ELF-1 (cell line): Measurements from ENCODE around the gene TBCD.
A peak's percentile ranks its signal among the peaks of the same experiment; 100 is the strongest.

Experiments
- DNase-seq: peaks from one replicate; pipeline ENCODE4 v3.0.0-alpha.2; 2016; ENCODE audit warnings: low read depth, low spot score

Gene TBCD

DNA sequence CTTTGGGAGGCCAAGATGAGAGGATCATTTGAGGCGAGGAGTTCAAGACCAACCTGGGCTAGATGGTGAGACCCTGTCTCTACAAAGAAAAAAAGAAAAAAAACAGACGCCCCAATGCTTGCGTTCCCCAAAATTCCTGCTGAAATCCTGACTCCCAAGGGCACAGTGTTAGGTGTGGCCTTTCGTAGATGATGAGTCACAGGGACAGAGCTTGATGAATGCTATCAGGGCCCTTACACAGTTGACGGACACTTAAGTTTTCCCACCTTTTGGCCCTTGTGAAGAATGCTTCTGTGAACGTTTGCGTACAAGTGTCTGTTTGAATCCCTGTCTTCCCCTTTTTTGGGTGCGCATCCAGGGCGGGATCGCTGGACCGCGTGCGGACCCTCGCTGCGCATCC, 104.5 kb downstream of the TBCD start:
- DNase-seq: no peak

DNA sequence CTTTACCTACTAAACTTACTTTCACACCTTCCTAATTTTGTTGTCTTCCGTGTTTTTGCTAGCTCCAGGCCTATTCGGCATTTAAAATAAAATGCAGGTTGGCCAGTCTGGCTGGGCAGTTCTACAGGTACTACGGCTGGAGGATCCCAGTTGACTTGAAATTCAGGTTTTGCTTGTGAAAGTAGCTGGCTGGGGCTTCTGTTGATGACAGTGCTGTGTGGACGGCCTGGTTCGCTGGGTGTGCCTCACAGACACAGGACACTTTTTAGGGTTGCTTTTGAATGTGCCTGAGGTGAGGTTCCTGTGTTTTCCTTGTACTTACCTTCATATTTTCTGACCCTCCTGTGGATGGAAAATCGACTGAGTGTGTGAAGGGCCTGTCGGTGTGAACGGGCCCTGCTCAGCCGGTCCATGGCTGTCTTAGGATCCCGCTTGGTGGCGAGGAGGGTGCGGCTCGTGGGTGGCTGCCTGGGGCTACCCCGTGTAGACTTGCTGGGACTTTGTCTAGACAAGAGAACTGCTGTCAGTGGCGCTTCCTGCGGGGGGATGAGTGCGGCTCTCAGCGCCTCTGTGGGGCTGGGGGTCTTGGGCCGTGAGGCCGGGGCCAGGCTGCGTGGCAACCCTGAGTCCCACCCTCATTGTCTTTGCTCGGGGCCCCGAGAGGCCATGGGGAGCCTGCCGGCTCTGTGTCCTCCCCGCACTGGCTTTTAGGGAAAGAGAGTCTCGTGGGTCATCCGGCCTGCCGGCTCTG, 106.7 kb downstream of the TBCD start:
- peak; percentile 93 for DNase-seq

DNA sequence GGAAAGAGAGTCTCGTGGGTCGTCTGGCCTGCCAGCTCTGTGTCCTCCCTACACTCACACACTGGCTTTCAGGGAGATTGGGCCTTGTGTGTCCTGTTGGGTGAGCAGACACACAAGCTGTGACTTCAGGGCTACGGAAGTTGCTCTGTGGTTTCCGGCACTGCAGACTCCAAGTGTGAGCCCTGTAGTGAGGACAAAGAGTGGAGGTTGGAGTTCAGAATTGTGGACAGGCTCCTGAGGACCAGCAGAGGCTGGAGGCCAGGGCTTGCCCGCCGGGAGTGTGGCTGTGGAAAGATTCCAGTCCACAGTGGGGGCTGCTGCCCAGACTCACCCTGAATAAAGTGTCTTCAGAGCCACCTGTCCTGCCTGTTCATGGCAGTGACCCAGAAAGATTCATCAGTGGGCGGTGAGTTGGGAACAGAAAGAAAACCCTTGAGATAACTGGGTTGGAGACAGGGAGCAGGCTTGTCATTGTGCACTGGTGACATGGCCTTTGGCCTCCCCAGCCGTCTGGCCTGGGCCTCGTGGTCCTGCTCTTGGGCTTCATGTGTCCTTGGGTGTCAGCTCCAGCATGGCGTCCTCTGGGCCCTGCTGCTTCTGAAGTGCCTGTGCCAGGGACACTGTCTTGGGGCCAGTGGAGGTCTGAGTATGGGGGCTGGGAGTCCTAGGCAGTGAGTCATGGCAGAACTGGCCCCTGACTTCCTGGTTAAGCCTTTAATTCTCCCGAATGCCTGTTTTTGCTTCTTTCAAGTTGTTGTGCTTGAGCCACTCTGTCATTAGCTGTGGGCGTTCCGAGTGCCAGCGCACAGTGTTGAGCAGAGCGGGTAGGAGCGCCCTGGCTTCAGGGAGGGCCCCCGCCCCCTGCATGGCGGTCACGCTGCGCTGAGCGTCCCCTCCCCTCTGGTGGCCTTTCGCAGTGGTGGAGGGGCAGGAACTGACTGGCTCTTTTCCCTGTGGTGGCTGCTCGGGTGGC, 107.9 kb downstream of the TBCD start:
- peak; percentile 86 for DNase-seq

DNA sequence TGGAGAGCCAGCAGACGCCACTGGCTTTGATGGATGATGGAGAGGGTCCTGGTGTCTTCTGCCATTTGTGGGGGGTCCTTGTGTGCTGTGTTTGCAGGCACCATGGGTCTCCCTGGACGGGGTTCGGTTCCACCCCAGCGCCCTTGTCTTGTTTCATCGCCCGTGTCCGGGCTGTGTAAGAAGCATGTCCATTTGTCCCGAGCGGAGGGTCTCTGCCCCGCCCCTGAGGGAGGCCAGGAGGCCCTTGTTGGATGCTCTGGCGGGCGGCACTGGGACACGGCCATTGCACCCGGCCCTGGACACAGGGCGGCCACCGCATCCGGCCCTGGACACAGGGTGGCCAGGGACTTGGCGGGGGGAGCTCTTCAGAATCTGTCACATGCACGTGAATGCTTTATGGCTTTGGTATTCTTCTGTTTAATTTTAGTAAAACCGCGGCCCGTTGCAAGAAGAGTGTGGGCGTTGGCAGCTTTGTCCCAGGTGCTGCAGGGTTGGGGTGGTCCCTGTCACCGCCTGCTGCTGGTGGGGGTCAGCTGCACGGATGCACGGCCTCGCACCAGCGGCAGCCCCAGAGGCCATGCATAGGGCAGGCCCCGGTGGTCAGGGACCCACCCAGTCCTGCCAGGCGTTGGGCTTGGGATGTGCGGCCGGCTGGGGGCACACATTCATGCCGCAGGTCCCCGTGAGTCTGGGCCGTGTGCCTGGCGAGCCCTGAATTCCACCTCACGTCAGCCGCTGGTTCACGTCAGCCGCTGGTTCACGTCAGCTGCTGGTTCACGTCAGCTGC, 108.9 kb downstream of the TBCD start:
- no peak for DNase-seq

DNA sequence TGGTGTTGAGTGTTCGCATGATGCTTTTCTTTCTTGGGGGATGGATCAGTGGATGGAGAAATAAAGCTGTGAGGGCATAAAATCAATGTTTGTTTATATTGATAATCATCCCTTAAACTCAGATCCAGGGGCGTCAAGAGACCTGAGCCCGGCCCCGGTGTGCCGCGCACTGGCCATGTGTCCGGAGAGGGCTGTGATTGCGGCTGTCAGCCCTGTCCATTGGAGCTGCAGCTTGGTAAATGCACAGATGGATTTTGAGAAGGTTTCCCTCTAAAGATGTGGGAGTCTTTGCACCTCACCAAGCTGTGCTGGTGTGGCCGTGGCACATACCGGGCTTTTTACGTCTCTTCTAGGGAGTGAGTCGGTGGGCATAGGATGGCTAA, 109.5 kb downstream of the TBCD start:
- DNase-seq: no peak

DNA sequence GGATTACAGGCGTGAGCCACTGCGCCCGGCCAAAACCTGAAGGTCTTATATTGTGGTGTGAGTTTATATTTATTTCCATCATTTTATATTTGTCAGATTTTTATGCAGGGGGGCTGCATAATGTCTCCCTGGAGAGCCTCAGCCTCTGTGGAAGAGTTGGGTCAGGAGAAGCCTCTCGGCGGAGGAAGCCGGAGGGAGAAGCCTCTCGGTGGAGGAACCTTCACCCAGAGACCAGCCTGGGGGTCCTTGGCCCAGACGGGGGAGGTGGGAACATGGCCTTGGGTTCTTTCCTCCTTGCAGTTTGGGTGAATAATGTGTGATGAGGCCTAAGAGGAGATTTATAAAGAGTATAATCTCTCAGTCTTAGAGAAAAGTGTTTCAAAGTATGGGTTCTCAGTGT, 110.3 kb downstream of the TBCD start:
- DNase-seq: no peak

DNA sequence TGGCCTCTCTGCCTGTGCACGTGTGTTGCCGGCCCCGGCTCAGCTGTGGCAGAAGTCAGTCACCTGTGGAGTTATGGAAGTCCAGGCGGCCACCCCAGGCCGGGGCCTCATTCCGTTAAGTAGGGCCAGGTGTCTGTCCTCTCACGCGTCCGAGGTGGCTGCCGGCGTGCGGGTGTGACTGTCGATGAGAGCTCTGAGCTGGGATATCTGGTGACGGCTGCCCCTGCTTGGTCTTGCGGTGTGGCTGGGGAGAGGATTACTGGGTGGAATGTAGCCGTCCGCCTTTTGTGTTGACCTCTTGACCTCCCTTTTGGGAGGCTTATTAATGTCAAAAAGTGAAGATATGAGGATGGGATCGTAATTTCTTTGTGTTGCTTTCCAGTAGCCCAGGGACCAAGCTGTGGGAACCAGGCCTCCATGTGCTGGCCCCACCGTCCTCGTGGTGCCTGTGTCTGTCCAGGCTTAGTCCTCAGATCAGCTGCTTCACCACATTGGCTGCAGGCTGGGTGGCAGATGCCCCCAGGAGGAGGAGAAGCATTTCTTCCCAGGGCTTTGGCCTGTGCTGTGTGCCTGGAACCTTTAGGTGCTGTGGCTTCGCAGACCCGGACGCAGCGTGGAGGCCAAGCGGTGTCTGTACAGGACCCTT, 111.0 kb downstream of the TBCD start:
- peak; percentile 66 for DNase-seq

DNA sequence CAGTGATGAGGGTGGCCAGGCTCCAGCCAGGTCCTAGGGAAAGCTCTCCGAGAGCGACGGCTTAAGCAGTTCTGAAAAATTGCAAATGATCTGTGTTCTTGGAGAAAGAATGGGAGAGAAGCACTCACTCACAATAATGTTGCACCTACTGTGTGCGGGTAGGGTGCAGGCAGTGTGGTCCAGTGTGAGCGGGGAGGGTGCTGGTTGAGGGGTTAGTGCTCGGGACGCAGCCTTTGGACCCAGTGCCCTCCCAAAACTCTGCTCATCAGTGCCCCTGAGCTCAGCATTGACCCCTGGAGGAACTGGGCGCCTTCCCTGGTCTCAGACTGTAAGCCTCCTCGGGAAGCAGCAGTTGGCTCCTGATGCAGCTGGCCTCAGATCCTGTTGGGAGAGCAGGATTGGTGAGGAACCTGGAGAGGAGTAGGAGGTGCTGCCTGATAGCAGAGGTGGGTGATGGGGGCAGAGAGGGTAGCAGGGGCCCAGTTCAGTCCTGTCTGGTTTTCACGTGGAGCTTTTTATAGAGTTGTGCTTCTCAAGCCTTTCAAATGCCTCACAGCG, 111.6 kb downstream of the TBCD start:
- no peak for DNase-seq

DNA sequence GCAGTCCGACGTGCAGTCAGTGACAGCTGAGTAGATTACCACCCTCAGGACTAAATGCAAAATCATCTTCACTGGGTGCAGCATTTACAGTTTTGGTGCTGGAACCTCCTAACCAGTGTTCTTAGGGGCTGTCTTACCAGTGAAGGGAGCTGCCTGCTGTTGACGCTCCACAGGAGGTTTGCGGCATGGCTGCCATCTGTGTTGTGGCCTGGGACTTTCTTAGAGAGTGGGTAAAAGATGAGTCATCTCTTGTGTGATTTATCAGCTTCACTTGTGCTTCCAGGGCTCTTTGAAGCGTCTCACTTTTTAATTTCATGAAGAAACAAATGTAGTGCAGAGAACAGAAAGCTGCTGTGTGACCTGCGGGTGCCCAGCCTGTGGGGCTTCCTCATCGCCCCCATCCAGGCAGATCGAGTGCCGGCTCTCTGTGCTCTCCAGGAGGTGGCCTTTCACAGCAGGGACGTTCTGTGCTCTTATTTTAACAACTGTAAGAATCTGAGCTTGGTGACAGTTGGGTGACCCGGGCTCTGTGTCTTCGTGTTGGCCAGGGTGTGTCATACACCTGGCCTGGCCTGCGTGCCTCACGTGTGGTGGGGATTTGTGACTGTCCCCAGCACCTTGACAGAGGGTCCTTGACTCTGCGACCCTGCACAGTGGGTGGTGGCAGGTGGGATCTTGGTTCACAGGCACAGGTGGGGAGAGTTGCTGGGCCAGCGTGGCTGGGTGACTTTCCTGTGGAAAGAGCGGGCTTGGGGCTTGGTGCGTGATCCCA, 112.3 kb downstream of the TBCD start:
- peak; percentile 60 for DNase-seq

DNA sequence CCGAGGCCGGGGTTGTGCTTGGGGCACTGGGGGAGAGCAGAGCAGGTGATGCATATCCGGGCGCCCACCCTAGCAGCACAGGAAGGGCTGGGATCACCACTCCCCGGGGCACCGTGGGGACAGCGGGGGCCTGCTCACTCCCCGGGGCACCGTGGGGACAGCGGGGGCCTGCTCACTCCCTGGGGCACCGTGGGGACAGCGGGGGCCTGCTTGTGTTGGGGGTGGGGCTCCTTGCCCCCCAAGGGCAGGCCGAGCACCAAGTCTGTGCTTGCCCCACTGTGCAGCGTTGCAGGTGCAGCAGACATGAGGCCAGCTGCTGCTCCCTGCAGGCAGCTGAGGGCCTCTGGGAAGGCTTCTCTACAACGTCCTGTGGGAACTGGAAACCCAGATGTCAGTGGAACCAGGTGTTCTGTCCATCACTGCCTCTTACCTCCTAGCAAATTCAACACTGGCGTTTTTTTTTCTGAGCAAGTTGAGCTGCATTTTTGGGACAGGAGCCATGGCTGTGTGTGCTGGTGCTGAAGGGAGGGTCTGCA, 112.9 kb downstream of the TBCD start:
- no peak for DNase-seq

DNA sequence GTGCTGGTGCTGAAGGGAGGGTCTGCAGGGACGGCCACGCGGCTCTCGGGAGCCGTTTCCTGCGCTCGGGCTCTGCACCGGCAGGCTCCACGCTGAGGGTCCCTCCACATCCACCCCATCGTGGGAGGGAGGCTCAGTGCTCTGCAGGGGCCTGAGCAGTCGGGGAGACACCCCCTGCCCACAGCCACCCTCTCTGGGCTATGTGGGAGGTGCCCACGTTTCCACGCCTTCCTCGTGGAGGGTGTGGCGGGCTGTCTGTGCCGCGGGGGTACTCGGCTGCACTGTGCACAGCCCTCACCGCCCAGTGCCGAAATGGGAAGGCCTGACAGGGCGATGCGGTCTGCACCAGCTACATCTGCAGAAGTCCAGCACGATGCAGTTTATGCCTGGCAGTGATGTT, 113.4 kb downstream of the TBCD start:
- no peak for DNase-seq

DNA sequence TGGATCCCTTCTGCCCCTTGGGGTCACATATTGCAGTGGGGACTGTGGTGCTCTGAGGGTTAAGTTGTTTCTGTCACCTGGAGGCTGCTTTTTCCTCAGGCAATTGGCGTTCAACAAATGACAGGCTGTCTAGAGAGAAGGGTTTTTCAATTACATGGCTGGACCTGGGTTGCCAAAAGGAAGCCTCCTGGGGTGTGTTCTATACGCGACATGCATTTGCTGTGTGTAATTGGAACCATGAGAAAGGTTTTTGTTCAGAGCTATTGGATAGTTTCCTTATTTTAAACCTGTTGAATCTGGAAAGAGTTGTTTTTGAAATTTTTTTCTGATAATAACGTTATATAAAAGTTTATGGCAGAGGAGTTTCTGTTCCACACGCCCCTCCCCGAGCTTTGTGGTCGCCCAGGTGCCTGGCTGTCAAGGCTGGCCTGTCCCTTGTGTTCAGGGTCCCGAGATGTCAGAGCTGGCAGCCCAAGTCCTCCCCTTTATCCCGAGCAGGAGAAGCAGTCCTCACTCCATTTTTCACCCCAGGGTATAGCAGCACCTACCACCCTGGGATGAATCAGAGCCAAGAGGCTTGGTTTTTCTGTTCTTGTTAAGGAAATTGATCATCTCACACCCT, 114.0 kb downstream of the TBCD start:
- no peak for DNase-seq

DNA sequence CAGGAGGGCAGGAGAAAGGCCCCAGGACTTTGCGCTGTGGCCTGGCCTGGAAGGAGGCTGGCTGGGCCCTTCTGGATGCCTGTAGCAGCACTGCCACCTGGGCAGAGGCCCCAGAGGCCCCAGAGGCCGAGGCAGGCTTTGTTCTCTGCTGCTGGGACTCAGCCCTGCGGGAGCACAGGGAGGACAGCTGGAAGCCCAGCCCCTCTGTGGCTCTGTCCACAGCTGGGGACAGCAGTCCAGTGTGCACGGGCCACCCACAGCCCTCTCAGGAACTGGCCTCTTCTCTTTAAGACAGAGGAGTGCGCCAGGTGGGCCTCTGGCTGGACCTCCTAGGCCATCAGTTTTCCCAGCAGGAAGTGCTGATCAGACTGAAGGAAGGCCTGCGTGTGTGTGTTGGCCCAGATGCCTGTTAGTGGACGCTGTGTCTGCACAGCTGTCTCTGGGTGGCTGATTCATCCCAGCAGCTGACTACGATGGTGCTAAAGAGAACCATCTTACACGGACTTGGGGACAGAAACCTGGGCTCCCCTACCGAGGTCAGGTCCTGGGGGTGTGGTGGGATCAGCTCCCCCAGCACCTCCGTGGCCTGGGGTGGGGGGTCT, 114.8 kb downstream of the TBCD start:
- DNase-seq: no peak

DNA sequence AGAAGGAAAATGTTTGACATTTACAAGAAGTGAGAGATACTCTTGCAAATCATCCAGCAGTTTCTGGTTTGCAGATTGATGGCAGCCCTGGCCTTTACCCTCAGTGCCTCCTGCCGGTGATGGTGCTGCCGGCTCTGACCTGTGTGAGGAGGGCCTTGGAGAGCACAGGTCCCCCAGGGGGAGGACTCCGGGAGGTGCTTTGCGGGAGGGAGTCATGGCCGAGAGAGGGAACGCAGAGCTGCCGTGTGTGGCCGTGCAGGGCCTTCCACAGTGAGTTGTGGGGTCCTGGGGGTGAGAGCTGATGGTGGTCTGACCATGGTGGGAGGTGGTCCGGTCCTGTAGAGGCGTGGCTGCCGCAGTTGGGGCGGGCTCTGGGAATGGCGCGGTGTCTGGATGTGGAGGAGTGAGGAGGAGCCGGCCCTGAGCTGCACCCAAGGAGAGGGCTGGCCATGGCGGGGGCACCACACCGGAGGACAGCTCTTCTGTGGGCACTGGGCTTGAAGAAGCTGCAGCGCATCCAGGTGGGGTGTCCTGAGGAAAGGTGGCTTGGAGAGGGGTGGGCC, 116.0 kb downstream of the TBCD start:
- DNase-seq: no peak

DNA sequence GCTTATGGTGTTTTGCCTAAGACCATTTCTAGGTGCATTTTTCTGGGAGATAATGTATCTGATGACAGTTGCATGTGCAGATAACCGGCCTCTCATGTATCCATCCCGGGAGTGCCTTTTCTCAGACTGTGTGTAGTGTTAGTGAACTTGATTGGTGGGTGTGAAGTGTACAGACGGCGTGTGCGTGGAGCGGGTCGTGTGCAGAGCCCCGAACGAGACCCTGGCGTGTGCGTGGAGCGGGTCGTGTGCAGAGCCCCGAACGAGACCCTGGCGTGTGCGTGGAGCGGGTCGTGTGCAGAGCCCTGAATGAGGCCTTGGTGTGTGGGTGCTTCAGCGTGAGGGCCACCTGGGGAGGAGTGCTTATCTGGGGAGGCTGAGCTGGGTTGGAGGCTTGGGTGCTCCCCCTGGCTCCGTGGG, 116.9 kb downstream of the TBCD start:
- no peak for DNase-seq

DNA sequence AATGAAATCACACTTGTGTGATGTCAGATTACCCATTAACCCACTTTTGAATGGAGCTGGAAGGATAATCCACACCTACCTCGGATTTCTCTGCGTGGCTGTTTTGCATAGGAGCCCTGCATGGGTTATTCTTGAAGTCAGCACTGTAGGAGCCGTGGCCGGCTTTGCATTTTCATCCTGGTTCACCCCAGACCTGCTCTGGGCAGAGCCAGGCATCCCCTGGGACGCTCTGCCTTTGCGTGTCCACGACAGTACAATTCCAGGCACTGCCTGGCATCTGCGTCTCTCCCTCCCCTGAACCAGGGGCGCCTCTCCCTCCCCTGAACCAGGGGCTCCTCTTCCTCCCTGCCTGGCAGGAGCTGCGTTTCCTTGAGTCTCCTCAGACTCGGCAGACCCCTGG, 117.7 kb downstream of the TBCD start:
- DNase-seq: no peak

DNA sequence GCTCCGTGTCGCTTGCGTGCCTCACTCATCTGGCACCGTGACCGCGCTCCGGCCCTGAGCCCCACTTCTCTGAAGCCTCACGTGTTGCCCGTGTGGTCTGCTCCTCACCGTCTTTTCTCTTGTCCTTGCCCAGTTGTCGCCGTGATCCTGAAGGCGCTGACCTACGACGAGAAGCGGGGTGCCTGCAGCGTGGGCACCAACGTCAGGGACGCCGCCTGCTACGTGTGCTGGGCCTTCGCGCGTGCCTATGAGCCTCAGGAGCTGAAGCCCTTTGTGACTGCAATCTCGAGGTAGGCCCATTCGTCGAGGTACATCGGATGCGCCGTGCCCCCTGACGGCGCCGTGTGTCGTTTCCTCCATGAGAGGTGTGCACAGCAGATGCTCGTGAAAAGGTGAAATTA, 118.2 kb downstream of the TBCD start:
- DNase-seq: no peak

DNA sequence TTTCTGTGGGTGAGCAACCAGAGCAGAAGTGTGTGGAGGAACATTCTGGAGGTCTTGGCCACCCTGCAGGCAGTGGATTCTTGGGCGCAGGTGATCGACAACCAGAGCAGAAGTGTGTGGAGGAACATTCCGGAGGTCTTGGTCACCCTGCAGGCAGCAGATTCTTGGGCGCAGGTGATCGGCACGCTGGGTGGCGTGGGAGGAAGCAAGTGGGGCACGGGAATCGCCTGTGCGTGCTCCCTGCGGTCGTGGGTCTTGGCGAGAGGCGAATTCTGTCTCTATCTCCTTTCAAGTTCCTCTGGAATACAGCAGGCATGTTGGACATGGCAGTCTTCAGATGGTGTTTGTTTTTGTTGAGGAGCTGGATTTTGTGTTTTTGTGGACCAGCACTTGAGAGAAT, 118.7 kb downstream of the TBCD start:
- DNase-seq: no peak
